Measurements from ENCODE around the gene RRAS2.

DNA sequence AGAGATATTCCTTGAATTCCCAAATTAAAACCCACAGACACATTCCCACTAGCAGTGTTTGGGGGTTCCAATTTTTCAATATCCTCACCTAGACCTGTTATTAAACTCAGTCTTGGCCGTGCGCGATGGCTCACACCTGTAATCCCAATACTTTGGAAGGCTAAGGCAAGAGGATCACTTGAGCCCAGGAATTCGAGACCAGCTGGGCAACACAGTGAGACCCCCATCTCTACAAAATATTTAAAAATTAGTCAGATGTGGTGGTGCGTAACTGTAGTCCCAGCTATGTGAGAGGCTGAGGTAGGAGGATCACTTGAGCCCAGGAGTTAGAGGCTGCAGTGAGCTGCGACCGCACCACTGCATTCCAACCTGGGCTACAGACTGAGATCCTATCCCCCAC lies 53.3 kb downstream of the RRAS2 start:
- TF ChIP-seq, protein P1, sequence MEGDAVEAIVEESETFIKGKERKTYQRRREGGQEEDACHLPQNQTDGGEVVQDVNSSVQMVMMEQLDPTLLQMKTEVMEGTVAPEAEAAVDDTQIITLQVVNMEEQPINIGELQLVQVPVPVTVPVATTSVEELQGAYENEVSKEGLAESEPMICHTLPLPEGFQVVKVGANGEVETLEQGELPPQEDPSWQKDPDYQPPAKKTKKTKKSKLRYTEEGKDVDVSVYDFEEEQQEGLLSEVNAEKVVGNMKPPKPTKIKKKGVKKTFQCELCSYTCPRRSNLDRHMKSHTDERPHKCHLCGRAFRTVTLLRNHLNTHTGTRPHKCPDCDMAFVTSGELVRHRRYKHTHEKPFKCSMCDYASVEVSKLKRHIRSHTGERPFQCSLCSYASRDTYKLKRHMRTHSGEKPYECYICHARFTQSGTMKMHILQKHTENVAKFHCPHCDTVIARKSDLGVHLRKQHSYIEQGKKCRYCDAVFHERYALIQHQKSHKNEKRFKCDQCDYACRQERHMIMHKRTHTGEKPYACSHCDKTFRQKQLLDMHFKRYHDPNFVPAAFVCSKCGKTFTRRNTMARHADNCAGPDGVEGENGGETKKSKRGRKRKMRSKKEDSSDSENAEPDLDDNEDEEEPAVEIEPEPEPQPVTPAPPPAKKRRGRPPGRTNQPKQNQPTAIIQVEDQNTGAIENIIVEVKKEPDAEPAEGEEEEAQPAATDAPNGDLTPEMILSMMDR (conservative IDR thresholded peaks at IDR 0.05) = no peak
- no peak for TF ChIP-seq EZH2 (IDR thresholded peaks at IDR 0.05; ENCODE audit: low read depth)
